GM12878 (cell line): Measurements from ENCODE around the gene PELI1. TPM values are rescaled to one million over a fixed set of nuclear protein-coding genes. Genes with fewer than 3 reads are reported as not detected.

Source experiments
- ATAC-seq: fragments of 200-7000 bp; cut with Tn5 transposase; 3 replicates; pipeline ENCODE4 v1.9.1; 2020; ENCODE audit warnings: mild to moderate bottlenecking, moderate library complexity
- BruUV-seq: library from RNA; stranded (reverse); fragments of 400-500 nt; replicated peaks from 2 replicates; lab custom pipeline; 2021; lab: Mats Ljungman, UMichigan
- CTCF ChIA-PET: fragments of 300-600 bp; sonication (Branson Sonifier 250); formaldehyde crosslinking; extraction: SDS; loops from one replicate; lab custom pipeline; 2021; ENCODE audit warnings: inconsistent platforms; lab: Yijun Ruan, JAX
- POLR2A ChIA-PET: fragments of 350-600 bp; formaldehyde crosslinking; extraction: SDS; loops from one replicate; lab custom pipeline; 2021; ENCODE audit warnings: inconsistent platforms; lab: Charles Lee
- RAD21 ChIA-PET: fragments of 300-600 bp; sonication (Branson Sonifier 250); formaldehyde crosslinking; loops from one replicate; lab custom pipeline; 2023; ENCODE audit warnings: antibody characterized with exemption; ENCODE audit not compliant: unreplicated experiment; lab: Charles Lee
- SMC1A ChIA-PET: fragments of 300-600 bp; sonication (Branson Sonifier 250); formaldehyde crosslinking; loops from one replicate; lab custom pipeline; 2023; ENCODE audit not compliant: unreplicated experiment, uncharacterized antibody; lab: Charles Lee
- DNase-seq: peaks from one replicate; pipeline ENCODE4 v3.0.0-alpha.2; 2011; ENCODE audit warnings: low read depth, low spot score
- FAIRE-seq: peaks from 3 replicates; lab custom pipeline; 2011; peaks lifted over from hg19 to GRCh38; lab: Jason Lieb, UNC
- H2AFZ ChIP-seq: 2 replicates; pipeline ENCODE4 v1.6.0; 2011; ENCODE audit warnings: low read depth, low read length, control low read depth; ENCODE audit not compliant: control insufficient read depth
- H3K27ac ChIP-seq: 2 replicates; pipeline ENCODE4 v1.5.1; 2011; ENCODE audit warnings: control low read depth; ENCODE audit not compliant: control insufficient read depth, insufficient read depth
- H3K27me3 ChIP-seq, 2 experiments: replicated peaks in 1 of 2; 2 replicates each; pipeline versions ENCODE4 v1.6.0 to v1.6.1; 2011; ENCODE audit warnings: low read length in 1 of 2; ENCODE audit not compliant: control insufficient read depth in 2 of 2, insufficient read depth in 2 of 2
- H3K36me3 ChIP-seq, 2 experiments: 2 replicates each; pipeline ENCODE4 v1.5.1; 2011; ENCODE audit warnings: low read length in 1 of 2; ENCODE audit not compliant: control insufficient read depth in 2 of 2, insufficient read depth in 2 of 2
- H3K4me1 ChIP-seq: 2 replicates; pipeline ENCODE4 v1.6.1; 2011; ENCODE audit warnings: mild to moderate bottlenecking, low read length, moderate library complexity, mixed read lengths; ENCODE audit not compliant: control insufficient read depth, insufficient read depth
- H3K4me2 ChIP-seq: 2 replicates; pipeline ENCODE4 v1.6.0; 2011; ENCODE audit warnings: control low read depth; ENCODE audit not compliant: control insufficient read depth, insufficient read depth
- H3K4me3 ChIP-seq: fragments of 200-600 bp; sonication (generic); 2 replicates; pipeline ENCODE4 v1.5.1; 2016
- H3K79me2 ChIP-seq: 2 replicates; pipeline ENCODE4 v1.6.0; 2011; ENCODE audit warnings: low read length; ENCODE audit not compliant: control insufficient read depth, insufficient read depth
- H3K9ac ChIP-seq: 2 replicates; pipeline ENCODE4 v1.8.0; 2011; ENCODE audit warnings: low read length, control low read depth, mixed read lengths; ENCODE audit not compliant: control insufficient read depth, insufficient read depth
- H3K9me3 ChIP-seq: replicated peaks from 3 replicates; pipeline ENCODE4 v1.5.1; 2011; ENCODE audit warnings: mild to moderate bottlenecking, low read length; ENCODE audit not compliant: control insufficient read depth, insufficient read depth
- H4K20me1 ChIP-seq: 2 replicates; pipeline ENCODE4 v1.6.0; 2011; ENCODE audit not compliant: control insufficient read depth, insufficient read depth
- PML ChIP-seq: IDR thresholded peaks from 2 replicates; pipeline ENCODE4 v1.6.1; 2012; ENCODE audit warnings: low read length, inconsistent platforms
- SPI1 ChIP-seq: IDR thresholded peaks from 2 replicates; pipeline ENCODE4 v1.6.1; 2011; ENCODE audit warnings: low read depth, mild to moderate bottlenecking, low read length, moderate library complexity, borderline replicate concordance; ENCODE audit not compliant: insufficient read depth
- WGBS: methylation state at CpG from one replicate; pipeline ENCODE4 v1.1.6; 2016; ENCODE audit warnings: low lambda C conversion rate; ENCODE audit not compliant: insufficient replicate concordance, insufficient coverage; ENCODE audit errors: missing lambda C conversion rate; 5-methylcytosine and 5-hydroxymethylcytosine counted together
- in situ Hi-C: fragments of 300-500 bp; cut with MboI; formaldehyde crosslinking; loops from 9 replicates; pipeline ENCODE4 v1.14.3; 2018; ENCODE audit warnings: mixed read lengths
- intact Hi-C: fragments of 100-400 bp; cut with micrococcal nuclease; formaldehyde crosslinking; loops from one replicate; pipeline ENCODE4 v1.14.2; 2022; ENCODE audit not compliant: unreplicated experiment
- polyA plus RNA-seq, 11 experiments: library from polyadenylated mRNA; depleted of rRNA in 4 of 11; unstranded in 6 of 11; stranded (reverse) in 5 of 11; fragments of >200 nt; fragmentation: Nextera tagmentation in 4 of 11; fragmentation: Illumina TruSeq in 1 of 11; extraction: Ambion mirVana in 4 of 11; extraction: Trizol in 1 of 11; gene quantifications; 1 replicate in 1 of 11; 2 replicates in 10 of 11; pipeline versions ENCODE4 v1.2.1 to v1.2.3, GENCODE V29; 2011 to 2016; ENCODE audit warnings: inconsistent platforms in 2 of 11, missing spikeins in 2 of 11, low read depth in 1 of 11
- total RNA-seq, 4 experiments: library from RNA; depleted of rRNA in 3 of 4; stranded (reverse); fragments of >200 nt in 3 of 4; fragmentation: Illumina TruSeq in 1 of 4; extraction: Trizol in 1 of 4; gene quantifications; 2 replicates each; pipeline versions ENCODE4 v1.2.1 to v1.2.3, GENCODE V29; 2013 to 2021
- TF ChIP-seq, protein P1 (sequence below): IDR thresholded peaks from 2 replicates; pipeline ENCODE4 v1.6.1; 2012; ENCODE audit warnings: low read length, inconsistent platforms

Gene PELI1
- total and polyA plus RNA-seq, 10 of the 15 experiments (the other 5 are each of a cell fraction or from before 2014, with no cell fraction given): 12.1 to 92.0 (median 39.8) TPM

DNA sequence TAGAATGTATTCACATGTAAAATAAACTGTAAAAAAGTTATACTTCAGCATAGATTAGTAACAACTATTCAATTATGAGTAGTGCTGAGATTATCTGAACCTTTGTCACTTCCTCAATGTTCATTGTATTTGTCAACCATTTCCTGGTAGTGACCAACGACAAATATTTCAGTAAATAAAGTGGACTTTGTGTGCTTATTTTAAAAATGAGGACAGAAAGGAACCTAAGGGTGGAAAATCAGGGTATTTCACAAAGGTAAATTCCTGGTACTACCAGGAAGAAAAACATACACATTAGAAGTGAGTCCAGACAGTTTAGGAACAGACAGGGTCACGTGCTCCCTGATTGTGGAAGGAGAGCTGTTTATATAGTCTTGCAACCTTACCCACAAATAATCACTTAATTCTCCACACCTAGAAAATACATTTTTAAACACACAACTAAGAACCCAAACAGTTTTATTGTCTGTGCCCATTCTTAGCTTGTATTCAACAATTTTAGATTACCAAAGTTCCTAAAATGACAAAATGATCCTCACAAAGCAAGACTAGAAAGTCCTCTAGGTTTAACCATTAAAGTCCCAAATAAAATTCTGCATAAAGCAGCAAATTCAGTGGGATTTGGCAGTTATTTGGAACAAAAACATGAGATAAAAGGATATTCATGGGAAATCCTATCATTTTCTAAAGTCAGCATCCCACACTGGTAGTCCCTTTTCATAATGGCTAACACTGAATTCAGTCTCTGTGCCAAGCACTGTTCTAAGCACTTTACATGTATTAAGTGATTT is 28.2 kb downstream of the PELI1 start:
- ChIA-PET RAD21 (interaction anchor here (0.9 to 2.4 kb wide), 7 partner anchors 11 to 212 kb away, joined by 3 to 10 read pairs (median 4); no protein-coding TSS in a partner anchor), CTCF (interaction anchor here (0.5 to 2.6 kb wide), 8 partner anchors 9 to 486 kb away, joined by 3 to 13 read pairs (median 4); no protein-coding TSS in a partner anchor), SMC1A (interaction anchor here (0.6 to 23.5 kb wide), 17 partner anchors 9 to 455 kb away, joined by 3 to 495 read pairs (median 5); no protein-coding TSS in a partner anchor), POLR2A (interaction anchor here (0.8 to 2.1 kb wide), 6 partner anchors 9 to 89 kb away, joined by 3 to 8 read pairs (median 4); no protein-coding TSS in a partner anchor)
- peak overlapping the region; percentile 45; the same call in 1 of the 2 replicates for H3K27ac ChIP-seq
- H2AFZ ChIP-seq: no peak overlapping the region
- no peaks in the 10 kb centered on the region for H3K27me3 ChIP-seq
- H3K4me2 ChIP-seq: peak overlapping the region; percentile 44
- no peaks in the 10 kb centered on the region for H4K20me1 ChIP-seq
- peaks cover 1 to 4% of the 10 kb centered on the region in 2 experiments; a peak in 3 of 4 replicates for H3K36me3 ChIP-seq
- FAIRE-seq (no peak), DNase-seq (no peak), ATAC-seq (peak; percentile 40)
- BruUV-seq: no TSS peak
- H3K79me2 ChIP-seq: peaks cover 99% of the 10 kb centered on the region
- no peaks in the 10 kb centered on the region for H3K9me3 ChIP-seq
- 50% methylated on average over 2 of the region's 2 CpGs for WGBS
- TF ChIP-seq SPI1 (peak; percentile 55; the same call in 1 of the 2 replicates), PML (0 out of 2 replicates have a peak, but pooled peaks have one; percentile 32)
- TF ChIP-seq, protein P1, sequence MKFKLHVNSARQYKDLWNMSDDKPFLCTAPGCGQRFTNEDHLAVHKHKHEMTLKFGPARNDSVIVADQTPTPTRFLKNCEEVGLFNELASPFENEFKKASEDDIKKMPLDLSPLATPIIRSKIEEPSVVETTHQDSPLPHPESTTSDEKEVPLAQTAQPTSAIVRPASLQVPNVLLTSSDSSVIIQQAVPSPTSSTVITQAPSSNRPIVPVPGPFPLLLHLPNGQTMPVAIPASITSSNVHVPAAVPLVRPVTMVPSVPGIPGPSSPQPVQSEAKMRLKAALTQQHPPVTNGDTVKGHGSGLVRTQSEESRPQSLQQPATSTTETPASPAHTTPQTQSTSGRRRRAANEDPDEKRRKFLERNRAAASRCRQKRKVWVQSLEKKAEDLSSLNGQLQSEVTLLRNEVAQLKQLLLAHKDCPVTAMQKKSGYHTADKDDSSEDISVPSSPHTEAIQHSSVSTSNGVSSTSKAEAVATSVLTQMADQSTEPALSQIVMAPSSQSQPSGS: no peak
- in situ Hi-C loops (no loop called here), intact Hi-C loops (no loop called here)
- H3K4me3 ChIP-seq: peak overlapping the region; percentile 30; the same call in 1 of the 2 replicates
- H3K9ac ChIP-seq: no peak overlapping the region
- peaks cover 41% of the 10 kb centered on the region for H3K4me1 ChIP-seq
